ENCODE measurements around the gene LRRK1. TPM values are rescaled to one million over a fixed set of nuclear protein-coding genes. Genes with fewer than 3 reads are reported as not detected.

The LRRK1 gene
- total and polyA plus RNA-seq, 2 experiments from 2014 or later, result 2.6 to 4.5 TPM

DNA sequence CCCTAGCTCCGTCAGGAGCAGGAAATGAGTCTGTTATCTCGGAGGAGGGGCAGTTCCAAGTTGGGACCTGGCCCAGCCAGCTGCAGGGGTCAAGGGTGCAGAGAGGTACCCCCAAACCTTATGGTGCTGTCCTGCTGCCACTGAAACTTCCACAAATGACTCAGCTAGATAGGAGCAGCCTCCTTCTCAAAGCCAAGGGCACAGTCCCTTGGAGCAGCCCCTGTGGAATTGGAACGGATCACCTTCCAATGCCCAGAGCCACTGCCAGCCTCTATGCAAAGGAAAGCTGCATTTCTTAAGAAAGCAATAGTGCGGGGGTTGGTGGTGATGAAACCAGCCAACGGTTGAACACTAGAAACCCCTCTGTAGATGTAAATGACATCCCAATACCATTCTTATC, 19.6 kb upstream of the LRRK1 start:
- no peaks in the 10 kb centered on the region for H3K36me3 Mint-ChIP-seq (ENCODE audit: low read depth)
- Histone ChIP-seq H3K36me3 (ENCODE audit: insufficient read depth) (no peaks in the 10 kb centered on the region), H3K4me3 (no peak overlapping the region), H3K27ac (ENCODE audit: low read depth) (no peak overlapping the region), H3K9me2 (ENCODE audit: insufficient read depth) (no peaks in the 10 kb centered on the region), H3K4me2 (no peak overlapping the region), H3K27me3 (ENCODE audit: insufficient read depth) (no peaks in the 10 kb centered on the region), H3K4me1 (ENCODE audit: insufficient read depth) (no peaks in the 10 kb centered on the region; the same call in 1 of the 2 replicates), H3F3A (replicated peaks; ENCODE audit: low read depth) (no peaks in the 10 kb centered on the region), H4K20me1 (replicated peaks; ENCODE audit: insufficient read depth) (no peaks in the 10 kb centered on the region), H3K79me2 (replicated peaks; ENCODE audit: insufficient read depth) (no peaks in the 10 kb centered on the region), H2AFZ (no peak overlapping the region)
- no peak overlapping the region; the same call in 1 of the 2 replicates for H3K27ac Mint-ChIP-seq
- peaks cover 17% of the 10 kb centered on the region for H3K4me1 Mint-ChIP-seq
- H3K27me3 Mint-ChIP-seq (ENCODE audit: insufficient read depth, low read depth, poor library complexity), result peaks cover 9% of the 10 kb centered on the region
- DNase-seq (ENCODE audit: low spot score) (no peak), ATAC-seq (no peak)
- TF ChIP-seq, protein P1, sequence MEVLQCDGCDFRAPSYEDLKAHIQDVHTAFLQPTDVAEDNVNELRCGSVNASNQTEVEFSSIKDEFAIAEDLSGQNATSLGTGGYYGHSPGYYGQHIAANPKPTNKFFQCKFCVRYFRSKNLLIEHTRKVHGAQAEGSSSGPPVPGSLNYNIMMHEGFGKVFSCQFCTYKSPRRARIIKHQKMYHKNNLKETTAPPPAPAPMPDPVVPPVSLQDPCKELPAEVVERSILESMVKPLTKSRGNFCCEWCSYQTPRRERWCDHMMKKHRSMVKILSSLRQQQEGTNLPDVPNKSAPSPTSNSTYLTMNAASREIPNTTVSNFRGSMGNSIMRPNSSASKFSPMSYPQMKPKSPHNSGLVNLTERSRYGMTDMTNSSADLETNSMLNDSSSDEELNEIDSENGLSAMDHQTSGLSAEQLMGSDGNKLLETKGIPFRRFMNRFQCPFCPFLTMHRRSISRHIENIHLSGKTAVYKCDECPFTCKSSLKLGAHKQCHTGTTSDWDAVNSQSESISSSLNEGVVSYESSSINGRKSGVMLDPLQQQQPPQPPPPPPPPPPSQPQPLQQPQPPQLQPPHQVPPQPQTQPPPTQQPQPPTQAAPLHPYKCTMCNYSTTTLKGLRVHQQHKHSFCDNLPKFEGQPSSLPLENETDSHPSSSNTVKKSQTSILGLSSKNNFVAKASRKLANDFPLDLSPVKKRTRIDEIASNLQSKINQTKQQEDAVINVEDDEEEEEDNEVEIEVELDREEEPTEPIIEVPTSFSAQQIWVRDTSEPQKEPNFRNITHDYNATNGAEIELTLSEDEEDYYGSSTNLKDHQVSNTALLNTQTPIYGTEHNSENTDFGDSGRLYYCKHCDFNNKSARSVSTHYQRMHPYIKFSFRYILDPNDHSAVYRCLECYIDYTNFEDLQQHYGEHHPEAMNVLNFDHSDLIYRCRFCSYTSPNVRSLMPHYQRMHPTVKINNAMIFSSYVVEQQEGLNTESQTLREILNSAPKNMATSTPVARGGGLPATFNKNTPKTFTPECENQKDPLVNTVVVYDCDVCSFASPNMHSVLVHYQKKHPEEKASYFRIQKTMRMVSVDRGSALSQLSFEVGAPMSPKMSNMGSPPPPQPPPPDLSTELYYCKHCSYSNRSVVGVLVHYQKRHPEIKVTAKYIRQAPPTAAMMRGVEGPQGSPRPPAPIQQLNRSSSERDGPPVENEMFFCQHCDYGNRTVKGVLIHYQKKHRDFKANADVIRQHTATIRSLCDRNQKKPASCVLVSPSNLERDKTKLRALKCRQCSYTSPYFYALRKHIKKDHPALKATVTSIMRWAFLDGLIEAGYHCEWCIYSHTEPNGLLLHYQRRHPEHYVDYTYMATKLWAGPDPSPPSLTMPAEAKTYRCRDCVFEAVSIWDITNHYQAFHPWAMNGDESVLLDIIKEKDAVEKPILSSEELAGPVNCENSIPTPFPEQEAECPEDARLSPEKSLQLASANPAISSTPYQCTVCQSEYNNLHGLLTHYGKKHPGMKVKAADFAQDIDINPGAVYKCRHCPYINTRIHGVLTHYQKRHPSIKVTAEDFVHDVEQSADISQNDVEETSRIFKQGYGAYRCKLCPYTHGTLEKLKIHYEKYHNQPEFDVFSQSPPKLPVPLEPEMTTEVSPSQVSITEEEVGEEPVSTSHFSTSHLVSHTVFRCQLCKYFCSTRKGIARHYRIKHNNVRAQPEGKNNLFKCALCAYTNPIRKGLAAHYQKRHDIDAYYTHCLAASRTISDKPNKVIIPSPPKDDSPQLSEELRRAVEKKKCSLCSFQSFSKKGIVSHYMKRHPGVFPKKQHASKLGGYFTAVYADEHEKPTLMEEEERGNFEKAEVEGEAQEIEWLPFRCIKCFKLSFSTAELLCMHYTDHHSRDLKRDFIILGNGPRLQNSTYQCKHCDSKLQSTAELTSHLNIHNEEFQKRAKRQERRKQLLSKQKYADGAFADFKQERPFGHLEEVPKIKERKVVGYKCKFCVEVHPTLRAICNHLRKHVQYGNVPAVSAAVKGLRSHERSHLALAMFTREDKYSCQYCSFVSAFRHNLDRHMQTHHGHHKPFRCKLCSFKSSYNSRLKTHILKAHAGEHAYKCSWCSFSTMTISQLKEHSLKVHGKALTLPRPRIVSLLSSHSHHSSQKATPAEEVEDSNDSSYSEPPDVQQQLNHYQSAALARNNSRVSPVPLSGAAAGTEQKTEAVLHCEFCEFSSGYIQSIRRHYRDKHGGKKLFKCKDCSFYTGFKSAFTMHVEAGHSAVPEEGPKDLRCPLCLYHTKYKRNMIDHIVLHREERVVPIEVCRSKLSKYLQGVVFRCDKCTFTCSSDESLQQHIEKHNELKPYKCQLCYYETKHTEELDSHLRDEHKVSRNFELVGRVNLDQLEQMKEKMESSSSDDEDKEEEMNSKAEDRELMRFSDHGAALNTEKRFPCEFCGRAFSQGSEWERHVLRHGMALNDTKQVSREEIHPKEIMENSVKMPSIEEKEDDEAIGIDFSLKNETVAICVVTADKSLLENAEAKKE (CRISPR knock-in tag; IDR thresholded peaks at IDR 0.05), result no peak
- TF ChIP-seq ZNF331 (CRISPR knock-in tag; IDR thresholded peaks at IDR 0.05; ENCODE audit: low read depth), result no peak
- no peak for TF ChIP-seq POLR2AphosphoS5 (IDR thresholded peaks at IDR 0.05; ENCODE audit: low read depth)
- no peak for TF ChIP-seq EZH2 (IDR thresholded peaks at IDR 0.05; ENCODE audit: low read depth, unreplicated experiment)
- no peak for TF ChIP-seq JUNB (IDR thresholded peaks at IDR 0.05; ENCODE audit: unreplicated experiment)
- no peak for TF ChIP-seq CTCF (conservative IDR thresholded peaks at IDR 0.05; ENCODE audit: low read depth in 2 of 2)
- no peak for TF ChIP-seq STAT1 (IDR thresholded peaks at IDR 0.05; ENCODE audit: unreplicated experiment)
- TF ChIP-seq REST (IDR thresholded peaks at IDR 0.05; ENCODE audit: unreplicated experiment), result no peak
- no peak for TF ChIP-seq NANOG (IDR thresholded peaks at IDR 0.05; ENCODE audit: borderline replicate concordance)
- no peak for TF ChIP-seq ZNF114 (CRISPR knock-in tag; IDR thresholded peaks at IDR 0.05)
- TF ChIP-seq, protein P2, sequence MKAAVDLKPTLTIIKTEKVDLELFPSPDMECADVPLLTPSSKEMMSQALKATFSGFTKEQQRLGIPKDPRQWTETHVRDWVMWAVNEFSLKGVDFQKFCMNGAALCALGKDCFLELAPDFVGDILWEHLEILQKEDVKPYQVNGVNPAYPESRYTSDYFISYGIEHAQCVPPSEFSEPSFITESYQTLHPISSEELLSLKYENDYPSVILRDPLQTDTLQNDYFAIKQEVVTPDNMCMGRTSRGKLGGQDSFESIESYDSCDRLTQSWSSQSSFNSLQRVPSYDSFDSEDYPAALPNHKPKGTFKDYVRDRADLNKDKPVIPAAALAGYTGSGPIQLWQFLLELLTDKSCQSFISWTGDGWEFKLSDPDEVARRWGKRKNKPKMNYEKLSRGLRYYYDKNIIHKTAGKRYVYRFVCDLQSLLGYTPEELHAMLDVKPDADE (IDR thresholded peaks at IDR 0.05), result no peak
- TF ChIP-seq EZH2phosphoT487 (IDR thresholded peaks at IDR 0.05; ENCODE audit: unreplicated experiment), result no peak
- no peak for TF ChIP-seq CREB1 (CRISPR knock-in tag; IDR thresholded peaks at IDR 0.05; ENCODE audit: low read depth)
- no peaks in the 10 kb centered on the region for H3K9me3 Mint-ChIP-seq
- H3K4me3 Mint-ChIP-seq, result no peak overlapping the region

Data from GM23338 (cell line).